ENCODE measurements around the gene CAT. TPM values are rescaled to one million over a fixed set of nuclear protein-coding genes. Genes with fewer than 3 reads are reported as not detected.

The CAT gene
- total and polyA plus RNA-seq, 9 of the 15 experiments (the other 6 are each of a cell fraction or from before 2014, with no cell fraction given), result 86.7 to 183 (median 114) TPM

DNA sequence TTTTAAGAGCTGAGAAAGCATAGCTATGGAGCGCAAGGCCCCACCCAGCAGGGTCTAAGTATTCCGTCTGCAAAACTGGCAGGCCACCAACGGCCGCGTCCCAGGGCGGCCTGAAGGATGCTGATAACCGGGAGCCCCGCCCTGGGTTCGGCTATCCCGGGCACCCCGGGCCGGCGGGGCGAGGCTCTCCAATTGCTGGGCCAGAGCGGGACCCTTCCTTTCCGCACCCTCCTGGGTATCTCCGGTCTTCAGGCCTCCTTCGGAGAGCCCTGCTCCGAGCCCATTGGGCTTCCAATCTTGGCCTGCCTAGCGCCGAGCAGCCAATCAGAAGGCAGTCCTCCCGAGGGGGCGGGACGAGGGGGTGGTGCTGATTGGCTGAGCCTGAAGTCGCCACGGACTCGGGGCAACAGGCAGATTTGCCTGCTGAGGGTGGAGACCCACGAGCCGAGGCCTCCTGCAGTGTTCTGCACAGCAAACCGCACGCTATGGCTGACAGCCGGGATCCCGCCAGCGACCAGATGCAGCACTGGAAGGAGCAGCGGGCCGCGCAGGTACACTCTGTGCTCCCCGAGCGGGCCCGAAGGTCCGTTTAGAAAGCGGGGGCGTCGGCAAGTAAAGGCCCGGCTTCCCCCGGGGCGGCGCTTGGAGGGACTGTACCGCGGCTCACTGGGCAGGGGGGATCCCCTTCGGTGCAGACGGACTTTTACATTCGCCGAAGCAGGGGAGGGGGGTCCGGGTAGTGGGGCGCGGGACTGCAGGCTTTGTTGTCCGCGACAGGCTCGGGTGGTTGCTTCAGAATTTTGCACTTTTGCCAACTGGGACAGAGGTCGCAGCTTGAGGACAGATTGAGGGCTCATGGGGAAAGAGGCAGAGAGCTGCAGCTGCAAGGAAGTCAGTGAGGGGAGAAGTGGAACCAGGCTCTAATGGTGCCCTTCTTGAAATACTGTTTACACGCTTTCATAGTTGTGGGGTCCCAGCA, at the start of gene CAT (continued):
- TF ChIP-seq, protein P1, sequence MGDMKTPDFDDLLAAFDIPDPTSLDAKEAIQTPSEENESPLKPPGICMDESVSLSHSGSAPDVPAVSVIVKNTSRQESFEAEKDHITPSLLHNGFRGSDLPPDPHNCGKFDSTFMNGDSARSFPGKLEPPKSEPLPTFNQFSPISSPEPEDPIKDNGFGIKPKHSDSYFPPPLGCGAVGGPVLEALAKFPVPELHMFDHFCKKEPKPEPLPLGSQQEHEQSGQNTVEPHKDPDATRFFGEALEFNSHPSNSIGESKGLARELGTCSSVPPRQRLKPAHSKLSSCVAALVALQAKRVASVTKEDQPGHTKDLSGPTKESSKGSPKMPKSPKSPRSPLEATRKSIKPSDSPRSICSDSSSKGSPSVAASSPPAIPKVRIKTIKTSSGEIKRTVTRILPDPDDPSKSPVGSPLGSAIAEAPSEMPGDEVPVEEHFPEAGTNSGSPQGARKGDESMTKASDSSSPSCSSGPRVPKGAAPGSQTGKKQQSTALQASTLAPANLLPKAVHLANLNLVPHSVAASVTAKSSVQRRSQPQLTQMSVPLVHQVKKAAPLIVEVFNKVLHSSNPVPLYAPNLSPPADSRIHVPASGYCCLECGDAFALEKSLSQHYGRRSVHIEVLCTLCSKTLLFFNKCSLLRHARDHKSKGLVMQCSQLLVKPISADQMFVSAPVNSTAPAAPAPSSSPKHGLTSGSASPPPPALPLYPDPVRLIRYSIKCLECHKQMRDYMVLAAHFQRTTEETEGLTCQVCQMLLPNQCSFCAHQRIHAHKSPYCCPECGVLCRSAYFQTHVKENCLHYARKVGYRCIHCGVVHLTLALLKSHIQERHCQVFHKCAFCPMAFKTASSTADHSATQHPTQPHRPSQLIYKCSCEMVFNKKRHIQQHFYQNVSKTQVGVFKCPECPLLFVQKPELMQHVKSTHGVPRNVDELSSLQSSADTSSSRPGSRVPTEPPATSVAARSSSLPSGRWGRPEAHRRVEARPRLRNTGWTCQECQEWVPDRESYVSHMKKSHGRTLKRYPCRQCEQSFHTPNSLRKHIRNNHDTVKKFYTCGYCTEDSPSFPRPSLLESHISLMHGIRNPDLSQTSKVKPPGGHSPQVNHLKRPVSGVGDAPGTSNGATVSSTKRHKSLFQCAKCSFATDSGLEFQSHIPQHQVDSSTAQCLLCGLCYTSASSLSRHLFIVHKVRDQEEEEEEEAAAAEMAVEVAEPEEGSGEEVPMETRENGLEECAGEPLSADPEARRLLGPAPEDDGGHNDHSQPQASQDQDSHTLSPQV (IDR thresholded peaks at IDR 0.05), result no peak; the same call in 1 of the 2 replicates
- TF ChIP-seq, protein P2, sequence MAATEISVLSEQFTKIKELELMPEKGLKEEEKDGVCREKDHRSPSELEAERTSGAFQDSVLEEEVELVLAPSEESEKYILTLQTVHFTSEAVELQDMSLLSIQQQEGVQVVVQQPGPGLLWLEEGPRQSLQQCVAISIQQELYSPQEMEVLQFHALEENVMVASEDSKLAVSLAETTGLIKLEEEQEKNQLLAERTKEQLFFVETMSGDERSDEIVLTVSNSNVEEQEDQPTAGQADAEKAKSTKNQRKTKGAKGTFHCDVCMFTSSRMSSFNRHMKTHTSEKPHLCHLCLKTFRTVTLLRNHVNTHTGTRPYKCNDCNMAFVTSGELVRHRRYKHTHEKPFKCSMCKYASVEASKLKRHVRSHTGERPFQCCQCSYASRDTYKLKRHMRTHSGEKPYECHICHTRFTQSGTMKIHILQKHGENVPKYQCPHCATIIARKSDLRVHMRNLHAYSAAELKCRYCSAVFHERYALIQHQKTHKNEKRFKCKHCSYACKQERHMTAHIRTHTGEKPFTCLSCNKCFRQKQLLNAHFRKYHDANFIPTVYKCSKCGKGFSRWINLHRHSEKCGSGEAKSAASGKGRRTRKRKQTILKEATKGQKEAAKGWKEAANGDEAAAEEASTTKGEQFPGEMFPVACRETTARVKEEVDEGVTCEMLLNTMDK (IDR thresholded peaks at IDR 0.05; ENCODE audit: borderline replicate concordance, insufficient read depth, low read depth, low read length, poor library complexity, severe bottlenecking), result no peak
- peak in 1 of 2 experiments; percentile 76; a peak in 3 of 4 replicates for TF ChIP-seq SRF (CRISPR knock-in tag; IDR thresholded peaks at IDR 0.05)
- TF ChIP-seq, protein P3, sequence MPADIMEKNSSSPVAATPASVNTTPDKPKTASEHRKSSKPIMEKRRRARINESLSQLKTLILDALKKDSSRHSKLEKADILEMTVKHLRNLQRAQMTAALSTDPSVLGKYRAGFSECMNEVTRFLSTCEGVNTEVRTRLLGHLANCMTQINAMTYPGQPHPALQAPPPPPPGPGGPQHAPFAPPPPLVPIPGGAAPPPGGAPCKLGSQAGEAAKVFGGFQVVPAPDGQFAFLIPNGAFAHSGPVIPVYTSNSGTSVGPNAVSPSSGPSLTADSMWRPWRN (IDR thresholded peaks at IDR 0.05; ENCODE audit: low read depth), result no peak
- TF ChIP-seq PHF8 (IDR thresholded peaks at IDR 0.05; ENCODE audit: borderline replicate concordance, low read length), result peak; percentile 93
- TF ChIP-seq NEUROD1 (IDR thresholded peaks at IDR 0.05; ENCODE audit: borderline replicate concordance, low read depth, low read length, partially characterized antibody), result peak; percentile 91
- TF ChIP-seq, protein P4, sequence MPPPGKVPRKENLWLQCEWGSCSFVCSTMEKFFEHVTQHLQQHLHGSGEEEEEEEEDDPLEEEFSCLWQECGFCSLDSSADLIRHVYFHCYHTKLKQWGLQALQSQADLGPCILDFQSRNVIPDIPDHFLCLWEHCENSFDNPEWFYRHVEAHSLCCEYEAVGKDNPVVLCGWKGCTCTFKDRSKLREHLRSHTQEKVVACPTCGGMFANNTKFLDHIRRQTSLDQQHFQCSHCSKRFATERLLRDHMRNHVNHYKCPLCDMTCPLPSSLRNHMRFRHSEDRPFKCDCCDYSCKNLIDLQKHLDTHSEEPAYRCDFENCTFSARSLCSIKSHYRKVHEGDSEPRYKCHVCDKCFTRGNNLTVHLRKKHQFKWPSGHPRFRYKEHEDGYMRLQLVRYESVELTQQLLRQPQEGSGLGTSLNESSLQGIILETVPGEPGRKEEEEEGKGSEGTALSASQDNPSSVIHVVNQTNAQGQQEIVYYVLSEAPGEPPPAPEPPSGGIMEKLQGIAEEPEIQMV (tag; conservative IDR thresholded peaks at IDR 0.05; ENCODE audit: low read depth), result no peak
- TF ChIP-seq ZBTB1 (CRISPR knock-in tag; IDR thresholded peaks at IDR 0.05; ENCODE audit: borderline replicate concordance, low read depth), result no peak
- TF ChIP-seq HCFC1 (IDR thresholded peaks at IDR 0.05; ENCODE audit: low read depth, low read length), result no peak
- TF ChIP-seq CBX5 (IDR thresholded peaks at IDR 0.05; ENCODE audit: borderline replicate concordance, low read depth), result no peak; the same call in 1 of the 2 replicates
- TF ChIP-seq, protein P5, sequence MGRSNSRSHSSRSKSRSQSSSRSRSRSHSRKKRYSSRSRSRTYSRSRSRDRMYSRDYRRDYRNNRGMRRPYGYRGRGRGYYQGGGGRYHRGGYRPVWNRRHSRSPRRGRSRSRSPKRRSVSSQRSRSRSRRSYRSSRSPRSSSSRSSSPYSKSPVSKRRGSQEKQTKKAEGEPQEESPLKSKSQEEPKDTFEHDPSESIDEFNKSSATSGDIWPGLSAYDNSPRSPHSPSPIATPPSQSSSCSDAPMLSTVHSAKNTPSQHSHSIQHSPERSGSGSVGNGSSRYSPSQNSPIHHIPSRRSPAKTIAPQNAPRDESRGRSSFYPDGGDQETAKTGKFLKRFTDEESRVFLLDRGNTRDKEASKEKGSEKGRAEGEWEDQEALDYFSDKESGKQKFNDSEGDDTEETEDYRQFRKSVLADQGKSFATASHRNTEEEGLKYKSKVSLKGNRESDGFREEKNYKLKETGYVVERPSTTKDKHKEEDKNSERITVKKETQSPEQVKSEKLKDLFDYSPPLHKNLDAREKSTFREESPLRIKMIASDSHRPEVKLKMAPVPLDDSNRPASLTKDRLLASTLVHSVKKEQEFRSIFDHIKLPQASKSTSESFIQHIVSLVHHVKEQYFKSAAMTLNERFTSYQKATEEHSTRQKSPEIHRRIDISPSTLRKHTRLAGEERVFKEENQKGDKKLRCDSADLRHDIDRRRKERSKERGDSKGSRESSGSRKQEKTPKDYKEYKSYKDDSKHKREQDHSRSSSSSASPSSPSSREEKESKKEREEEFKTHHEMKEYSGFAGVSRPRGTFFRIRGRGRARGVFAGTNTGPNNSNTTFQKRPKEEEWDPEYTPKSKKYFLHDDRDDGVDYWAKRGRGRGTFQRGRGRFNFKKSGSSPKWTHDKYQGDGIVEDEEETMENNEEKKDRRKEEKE (IDR thresholded peaks at IDR 0.05; ENCODE audit: borderline replicate concordance in 1 of 2, control insufficient read depth in 1 of 2, low read depth in 2 of 2, low read length in 1 of 2), result 0 out of 4 replicates have a peak, but pooled peaks of 1 of the 2 experiments have one; percentile 56
